Memory B cell (primary cell): ENCODE data around the gene CLEC2B.
A peak's percentile ranks its signal among the peaks of the same experiment; 100 is the strongest.

Experiments used
- ATAC-seq: fragments of 150-1000 bp; cut with Tn5 transposase; 2 replicates; pipeline ENCODE4 v1.10.0; 2021; ENCODE audit warnings: low read depth, mild to moderate bottlenecking, moderate library complexity
- DNase-seq, 2 donors: peaks; one replicate each; pipeline ENCODE4 v3.0.0; 2022; ENCODE audit warnings: low spot score in 2 of 2
- H3K27ac Mint-ChIP-seq: one replicate; pipeline ENCODE4 v1.8.0; 2022; ENCODE audit warnings: mild to moderate bottlenecking, moderate library complexity, mixed read lengths
- H3K27me3 Mint-ChIP-seq: one replicate; pipeline ENCODE4 v1.8.0; 2022; ENCODE audit warnings: mixed read lengths
- H3K36me3 Mint-ChIP-seq: one replicate; pipeline ENCODE4 v1.8.0; 2022; ENCODE audit warnings: mild to moderate bottlenecking, mixed read lengths
- H3K4me1 Mint-ChIP-seq: one replicate; pipeline ENCODE4 v1.8.0; 2022; ENCODE audit warnings: mixed read lengths
- H3K4me3 Mint-ChIP-seq: one replicate; pipeline ENCODE4 v1.8.0; 2022; ENCODE audit warnings: mild to moderate bottlenecking, moderate library complexity, mixed read lengths
- H3K9me3 Mint-ChIP-seq: one replicate; pipeline ENCODE4 v1.8.0; 2022; ENCODE audit warnings: mixed read lengths

Gene CLEC2B

DNA sequence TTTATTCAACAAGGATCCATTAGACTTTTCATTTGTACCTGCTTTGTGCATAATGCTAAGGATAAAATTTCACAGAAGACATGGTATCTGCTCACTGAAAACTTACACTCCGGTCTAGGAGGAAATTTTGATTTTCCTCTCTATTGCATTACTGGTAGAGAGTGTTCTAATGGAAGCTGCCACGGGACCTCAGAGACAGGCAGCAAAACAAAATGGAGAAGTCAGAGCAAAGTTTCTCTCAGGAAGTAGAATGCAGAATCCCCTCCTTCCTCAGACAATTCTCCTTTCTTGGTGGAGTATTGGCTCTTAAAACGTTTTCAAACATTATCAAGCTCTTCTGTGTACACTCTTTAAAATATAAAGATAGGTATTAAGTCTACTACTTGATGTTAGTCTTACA is 12.3 kb downstream of the CLEC2B start:
- H3K4me1 Mint-ChIP-seq = no peaks in the 10 kb centered on the region
- H3K36me3 Mint-ChIP-seq = peaks cover 17% of the 10 kb centered on the region
- no peak for DNase-seq
- ATAC-seq = no peak
- H3K4me3 Mint-ChIP-seq = no peak overlapping the region
- H3K9me3 Mint-ChIP-seq = no peaks in the 10 kb centered on the region
- peaks cover 1% of the 10 kb centered on the region for H3K27me3 Mint-ChIP-seq
- H3K27ac Mint-ChIP-seq = no peak overlapping the region

DNA sequence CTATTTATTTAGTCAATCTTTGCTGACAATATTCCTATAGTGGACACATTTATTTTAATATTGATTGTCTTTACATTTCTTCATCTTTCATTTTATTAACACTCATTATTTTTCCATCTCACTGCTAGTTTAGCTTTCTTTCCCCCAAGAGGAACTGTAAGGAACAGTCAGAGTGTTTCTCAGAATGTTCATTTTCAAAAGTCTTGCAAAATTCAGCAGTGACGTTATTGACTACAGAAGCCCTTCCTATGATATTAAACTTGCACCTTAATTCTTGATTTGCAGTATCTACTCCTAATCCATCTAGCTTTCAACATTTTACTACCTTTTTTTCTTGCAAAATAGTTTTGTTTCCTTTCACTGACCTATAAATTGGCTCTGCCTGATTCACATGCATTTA is 13.0 kb downstream of the CLEC2B start:
- DNase-seq (no peak), ATAC-seq (no peak)
- H3K4me1 Mint-ChIP-seq = no peaks in the 10 kb centered on the region
- H3K27me3 Mint-ChIP-seq = peaks cover 1% of the 10 kb centered on the region
- no peak overlapping the region for H3K27ac Mint-ChIP-seq
- no peaks in the 10 kb centered on the region for H3K9me3 Mint-ChIP-seq
- H3K36me3 Mint-ChIP-seq = peaks cover 17% of the 10 kb centered on the region
- H3K4me3 Mint-ChIP-seq = no peak overlapping the region

DNA sequence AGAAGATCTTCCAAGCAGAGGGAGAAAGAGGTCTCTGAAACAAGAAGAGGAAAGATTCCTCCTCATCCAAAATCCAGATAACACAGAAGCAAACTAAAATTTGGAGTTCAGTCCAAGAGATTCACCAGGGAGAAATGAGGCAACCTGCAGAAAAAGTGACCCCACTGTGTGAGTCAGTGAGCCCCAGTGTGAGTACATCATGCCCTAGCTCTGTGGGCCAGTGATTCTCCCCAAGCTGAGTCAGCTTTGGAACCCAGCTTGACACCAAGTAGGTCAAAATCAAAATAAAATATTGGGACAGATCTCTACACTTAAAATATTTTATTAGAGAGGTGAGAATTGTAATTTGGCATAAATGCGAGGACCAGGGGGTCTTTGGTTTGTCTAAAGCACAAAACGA is 17.2 kb downstream of the CLEC2B start:
- Mint-ChIP-seq H3K4me3 (no peak overlapping the region), H3K27ac (no peak overlapping the region), H3K4me1 (no peaks in the 10 kb centered on the region), H3K9me3 (peaks cover 6% of the 10 kb centered on the region), H3K36me3 (peaks cover 27% of the 10 kb centered on the region), H3K27me3 (peaks cover 9% of the 10 kb centered on the region)
- DNase-seq (no peak), ATAC-seq (no peak)

DNA sequence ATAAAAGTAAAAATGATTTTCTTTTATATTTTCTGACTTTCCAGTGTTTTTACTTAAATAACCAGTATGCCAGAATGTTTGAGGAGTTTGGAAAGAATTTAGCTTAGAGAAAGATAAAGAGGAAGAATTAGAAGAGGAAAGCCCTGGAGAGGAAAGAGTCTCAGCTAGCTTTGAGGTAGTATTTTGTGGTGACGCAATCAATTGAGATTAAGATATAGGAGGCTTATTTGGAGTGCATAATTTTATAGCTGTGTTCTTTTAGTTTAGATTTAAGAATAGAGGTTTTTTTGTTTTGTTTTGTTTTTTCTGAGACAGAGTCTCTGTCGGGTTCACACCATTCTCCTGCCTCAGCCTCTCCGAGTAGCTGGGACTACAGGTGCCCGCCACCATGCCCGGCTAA is 18.1 kb downstream of the CLEC2B start:
- H3K4me3 Mint-ChIP-seq = no peak overlapping the region
- H3K4me1 Mint-ChIP-seq = no peaks in the 10 kb centered on the region
- peaks cover 13% of the 10 kb centered on the region for H3K27me3 Mint-ChIP-seq
- H3K9me3 Mint-ChIP-seq = peaks cover 9% of the 10 kb centered on the region
- peaks cover 24% of the 10 kb centered on the region for H3K36me3 Mint-ChIP-seq
- no peak for ATAC-seq
- DNase-seq = no peak
- no peak overlapping the region for H3K27ac Mint-ChIP-seq

DNA sequence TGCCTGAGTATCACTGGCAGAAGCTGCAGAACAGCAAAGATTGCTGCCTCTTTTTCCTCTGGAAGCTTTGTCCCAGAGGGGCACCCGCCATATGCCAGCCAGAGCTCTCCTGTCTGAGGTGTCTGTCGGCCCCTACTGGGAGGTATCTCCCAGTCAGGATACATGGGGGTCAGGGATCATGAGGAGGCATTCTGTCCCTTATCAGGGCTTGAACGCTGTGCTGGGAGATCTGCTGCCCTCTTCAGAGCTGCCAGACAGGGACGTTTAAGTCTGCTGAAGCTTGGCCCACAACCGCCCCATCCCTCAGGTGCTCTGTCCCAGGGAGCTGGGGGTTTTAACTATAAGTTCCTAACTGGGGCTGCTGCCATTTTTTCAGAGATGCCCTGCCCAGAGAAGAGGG is 20.3 kb downstream of the CLEC2B start:
- no peak for DNase-seq
- ATAC-seq = no peak
- Mint-ChIP-seq H3K27me3 (peaks cover 13% of the 10 kb centered on the region), H3K9me3 (peaks cover 9% of the 10 kb centered on the region), H3K4me3 (no peak overlapping the region), H3K4me1 (no peaks in the 10 kb centered on the region), H3K36me3 (peaks cover 22% of the 10 kb centered on the region), H3K27ac (no peak overlapping the region)

DNA sequence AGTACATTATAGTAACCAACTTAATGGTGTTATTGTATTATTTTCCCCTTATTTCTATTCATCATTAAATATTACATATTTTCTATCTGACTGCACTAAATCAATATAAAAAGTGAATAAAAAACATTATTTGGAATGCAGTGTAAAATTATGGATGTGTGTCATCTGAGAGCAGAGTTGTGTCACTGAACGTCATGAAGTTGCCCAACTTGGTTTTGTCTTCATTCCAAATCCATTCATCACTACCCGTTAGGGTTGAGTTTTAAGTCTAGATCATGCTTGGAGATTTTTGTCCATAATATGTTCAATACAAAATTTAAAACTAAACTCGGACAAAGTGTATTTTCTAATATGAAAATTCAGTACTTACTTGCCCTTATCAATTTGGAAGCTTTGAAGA is 25.7 kb downstream of the CLEC2B start:
- no peaks in the 10 kb centered on the region for H3K4me1 Mint-ChIP-seq
- DNase-seq (no peak), ATAC-seq (no peak)
- H3K27me3 Mint-ChIP-seq = peaks cover 10% of the 10 kb centered on the region
- no peak overlapping the region for H3K4me3 Mint-ChIP-seq
- no peak overlapping the region for H3K27ac Mint-ChIP-seq
- H3K9me3 Mint-ChIP-seq = peaks cover 9% of the 10 kb centered on the region
- peaks cover 8% of the 10 kb centered on the region for H3K36me3 Mint-ChIP-seq

DNA sequence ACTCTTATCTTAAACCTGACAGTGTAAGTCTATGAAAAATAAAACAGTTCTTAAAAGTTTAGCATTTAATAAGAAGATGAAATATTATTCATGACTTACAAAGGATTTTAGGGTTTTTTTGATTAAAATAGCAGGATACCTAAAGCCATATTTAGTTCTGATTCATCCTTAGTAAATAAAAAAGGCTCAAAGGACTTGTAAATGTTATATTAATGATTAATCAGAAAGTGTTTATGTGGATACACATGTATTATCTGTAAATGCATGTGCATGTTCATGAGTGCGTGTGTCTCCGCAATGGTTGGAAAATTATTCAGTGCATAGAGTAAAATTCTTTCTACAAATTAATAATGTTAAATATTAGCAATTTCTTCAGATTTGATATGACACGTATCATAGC is 37.4 kb downstream of the CLEC2B start:
- H3K4me3 Mint-ChIP-seq = no peak overlapping the region
- H3K4me1 Mint-ChIP-seq = no peaks in the 10 kb centered on the region
- no peak for ATAC-seq
- no peaks in the 10 kb centered on the region for H3K36me3 Mint-ChIP-seq
- H3K9me3 Mint-ChIP-seq = no peaks in the 10 kb centered on the region
- DNase-seq = no peak
- H3K27ac Mint-ChIP-seq = no peak overlapping the region
- H3K27me3 Mint-ChIP-seq = peaks cover 1% of the 10 kb centered on the region

DNA sequence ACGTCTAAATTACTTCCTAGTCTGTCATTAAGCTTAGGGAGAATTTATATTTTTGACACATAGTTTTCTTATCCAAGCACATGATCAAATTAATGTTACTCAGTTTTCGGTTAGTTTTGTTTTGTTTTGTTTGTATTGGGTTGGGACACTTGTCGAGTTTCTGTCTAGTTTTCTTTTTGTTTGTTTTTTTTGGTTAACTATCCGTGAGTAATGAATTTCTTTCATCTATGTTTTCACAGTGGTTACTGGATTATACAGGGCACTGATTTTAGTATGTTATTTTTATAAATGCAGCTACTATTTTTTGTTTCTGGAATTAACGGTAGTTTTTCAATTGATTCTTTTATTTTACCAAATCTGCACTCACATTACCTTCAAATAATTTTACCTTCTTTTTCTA is 39.2 kb downstream of the CLEC2B start:
- Mint-ChIP-seq H3K4me1 (no peaks in the 10 kb centered on the region), H3K27me3 (peaks cover 5% of the 10 kb centered on the region), H3K27ac (no peak overlapping the region), H3K36me3 (no peaks in the 10 kb centered on the region), H3K4me3 (no peak overlapping the region), H3K9me3 (peaks cover 5% of the 10 kb centered on the region)
- DNase-seq (no peak), ATAC-seq (no peak)

DNA sequence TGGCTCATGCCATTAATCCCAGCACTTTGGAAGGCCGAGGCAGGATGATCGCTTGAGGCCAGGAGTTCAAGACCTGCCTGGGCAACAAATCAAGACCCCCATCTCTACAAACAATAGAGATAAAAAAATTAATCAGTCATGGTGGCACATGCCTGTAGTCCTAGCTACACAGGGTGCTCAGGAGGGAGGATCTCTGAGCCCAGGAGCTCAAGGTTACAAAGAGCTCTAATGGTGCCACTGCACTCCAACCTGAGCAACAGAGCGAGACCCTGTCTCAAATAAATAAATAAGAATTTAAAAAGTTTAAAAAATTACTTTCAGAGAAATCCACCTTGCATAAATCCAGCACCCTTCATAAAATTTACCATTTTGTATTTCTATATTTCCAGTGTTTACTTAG is 39.7 kb downstream of the CLEC2B start:
- H3K27me3 Mint-ChIP-seq = peaks cover 7% of the 10 kb centered on the region
- peaks cover 8% of the 10 kb centered on the region for H3K9me3 Mint-ChIP-seq
- H3K4me3 Mint-ChIP-seq = no peak overlapping the region
- no peak for ATAC-seq
- no peak overlapping the region for H3K27ac Mint-ChIP-seq
- DNase-seq = no peak
- no peaks in the 10 kb centered on the region for H3K4me1 Mint-ChIP-seq
- no peaks in the 10 kb centered on the region for H3K36me3 Mint-ChIP-seq

DNA sequence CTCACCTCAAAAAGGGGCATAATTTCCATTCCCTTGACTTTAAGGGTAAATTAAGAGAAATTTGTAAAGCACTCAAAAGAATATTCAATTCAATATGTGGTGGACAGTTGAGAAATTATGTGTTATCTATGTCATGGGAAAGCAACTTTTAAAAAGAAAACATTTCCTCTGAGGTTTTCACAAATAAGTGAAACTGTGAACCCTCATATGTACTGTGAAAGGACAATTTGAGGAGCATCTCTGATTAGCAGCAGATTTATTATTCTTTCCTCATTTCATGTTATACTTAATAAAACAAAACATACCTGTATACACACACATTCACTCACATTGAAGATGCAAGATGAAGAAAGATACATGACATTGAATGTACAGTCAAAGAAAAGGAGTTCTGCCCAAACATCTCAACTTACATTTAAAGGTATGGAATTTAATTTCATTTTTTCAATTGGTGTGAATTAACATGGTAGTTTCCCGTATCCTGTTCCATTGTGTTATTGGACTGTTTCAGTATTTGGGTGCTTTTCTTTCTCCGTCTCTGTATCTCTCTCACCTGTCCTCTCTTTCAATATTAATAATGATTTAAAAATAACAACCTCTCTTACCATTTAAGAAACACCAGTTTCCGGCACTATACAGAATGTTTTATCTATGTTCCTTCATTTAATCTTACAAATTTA is 41.8 kb downstream of the CLEC2B start, which contains the start of gene KLRF1:
KLRF1 (plus strand) TSS at position 273 of the 680 bp plus-strand sequence; CDS start at position 337, 64 bp downstream.
- no peak for ATAC-seq
- H3K4me1 Mint-ChIP-seq = no peaks in the 10 kb centered on the region
- no peak within 1 kb of the TSS for H3K27ac Mint-ChIP-seq
- peaks cover 11% of the 10 kb centered on the region for H3K27me3 Mint-ChIP-seq
- no peak within 1 kb of the TSS for H3K4me3 Mint-ChIP-seq
- no peaks in the 10 kb centered on the region for H3K36me3 Mint-ChIP-seq
- no peak for DNase-seq
- peaks cover 8% of the 10 kb centered on the region for H3K9me3 Mint-ChIP-seq

DNA sequence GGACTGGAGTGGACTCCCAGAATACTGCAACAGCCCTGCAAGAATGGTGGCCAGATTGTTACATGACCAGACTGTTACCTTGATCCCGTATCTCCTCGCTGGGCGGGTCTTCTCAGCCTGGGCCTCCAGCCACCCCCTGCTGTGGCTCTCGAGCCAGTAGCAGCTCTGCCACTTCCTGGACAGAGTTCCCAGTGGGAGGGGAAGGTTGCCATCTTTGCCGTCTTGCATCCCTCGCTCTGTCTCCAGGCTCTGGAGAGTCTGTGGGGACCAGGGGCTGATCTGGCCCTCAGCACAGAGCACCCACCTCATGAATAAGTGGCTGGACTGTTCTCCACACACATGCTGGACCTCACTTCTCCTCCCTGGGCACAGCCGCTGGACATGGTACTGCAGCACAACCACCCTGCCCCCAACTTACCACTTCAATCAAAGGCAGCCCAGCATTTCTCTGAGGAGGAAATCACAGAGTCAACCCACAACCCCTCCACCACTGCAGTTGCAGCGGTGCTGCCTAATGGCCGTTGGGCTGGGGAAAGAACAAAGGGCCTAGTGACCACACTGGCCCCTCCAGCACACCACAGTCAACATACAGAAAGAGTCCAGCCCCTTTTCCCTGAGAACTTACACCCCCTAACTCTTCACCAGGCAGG is 48.7 kb downstream of the CLEC2B start:
- Mint-ChIP-seq H3K4me1 (peaks cover 3% of the 10 kb centered on the region), H3K27ac (no peak overlapping the region), H3K4me3 (no peak overlapping the region), H3K9me3 (peaks cover 2% of the 10 kb centered on the region), H3K36me3 (no peaks in the 10 kb centered on the region), H3K27me3 (peaks cover 24% of the 10 kb centered on the region)
- no peak for ATAC-seq
- no peak for DNase-seq

DNA sequence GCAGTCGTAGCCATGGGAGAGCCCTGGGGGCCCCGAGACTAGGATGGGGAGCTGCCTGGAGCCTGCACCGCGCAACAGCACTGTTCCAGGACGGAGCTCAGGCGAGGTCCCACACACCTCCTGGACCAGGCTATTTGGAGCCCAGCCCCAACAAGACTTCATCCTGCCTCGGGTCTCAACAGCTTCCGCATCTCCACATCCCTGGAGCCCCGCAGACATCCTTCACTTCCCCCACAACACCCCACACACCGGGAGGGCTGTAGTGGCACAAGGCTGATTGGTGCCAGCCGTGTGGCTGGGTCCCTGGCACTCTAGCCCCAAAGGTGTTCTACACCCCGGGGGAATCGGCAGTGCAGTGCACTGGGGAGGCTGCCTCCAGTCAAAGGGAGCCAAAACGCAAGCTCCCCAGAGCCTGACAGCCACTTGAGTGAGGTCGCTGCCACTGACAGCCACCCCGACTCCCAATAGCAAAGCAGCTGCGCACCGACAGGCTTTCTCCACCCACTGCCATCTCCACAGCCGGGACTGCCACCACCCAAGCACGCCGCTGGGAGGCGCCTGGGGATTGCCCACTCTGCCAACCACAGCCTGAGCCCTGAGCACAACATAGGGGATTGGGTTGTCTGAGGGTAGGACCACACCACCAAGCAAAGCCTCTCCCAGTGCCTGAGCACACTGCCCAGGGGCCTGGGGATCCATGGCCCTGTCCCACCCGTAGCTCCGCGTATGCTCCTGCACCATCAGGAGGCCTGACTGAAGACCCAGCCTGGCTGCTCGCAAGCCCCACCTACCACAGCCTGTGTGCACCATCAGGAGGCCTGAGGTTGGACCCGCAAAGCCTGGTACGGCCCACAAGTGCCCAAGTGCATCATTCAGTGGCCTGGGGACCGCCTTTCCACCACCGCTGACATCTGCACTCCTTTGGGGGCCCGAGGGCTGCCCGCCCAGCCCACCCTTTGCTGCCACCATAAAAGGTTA is 55.0 kb downstream of the CLEC2B start:
- peaks cover 17% of the 10 kb centered on the region for H3K27me3 Mint-ChIP-seq
- H3K27ac Mint-ChIP-seq = no peak overlapping the region
- H3K36me3 Mint-ChIP-seq = no peaks in the 10 kb centered on the region
- no peaks in the 10 kb centered on the region for H3K9me3 Mint-ChIP-seq
- peak; percentile 94 for ATAC-seq
- H3K4me3 Mint-ChIP-seq = peak overlapping the region; percentile 75
- peak; percentile 84 to 91 for DNase-seq
- peaks cover 22% of the 10 kb centered on the region for H3K4me1 Mint-ChIP-seq

DNA sequence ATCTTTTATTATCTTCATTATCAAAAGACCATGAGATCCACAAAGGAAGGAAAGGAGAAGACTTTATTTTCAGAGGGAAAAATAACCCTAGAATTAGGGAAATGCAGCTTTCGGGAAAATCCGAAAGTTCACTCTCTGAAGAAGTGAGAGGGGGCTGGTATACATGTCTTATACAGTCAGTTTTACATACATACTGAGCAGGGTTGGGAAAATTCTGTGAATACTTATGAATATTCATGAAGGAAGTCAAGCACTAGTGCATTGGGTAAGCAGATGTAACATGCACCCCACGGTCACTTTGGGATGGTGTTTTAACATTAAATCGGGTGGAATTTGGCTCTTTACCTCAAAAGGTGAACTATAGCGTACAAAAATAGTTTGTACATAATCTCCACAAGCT is 57.5 kb downstream of the CLEC2B start:
- DNase-seq (no peak), ATAC-seq (no peak)
- Mint-ChIP-seq H3K27me3 (peaks cover 12% of the 10 kb centered on the region), H3K4me3 (no peak overlapping the region), H3K9me3 (no peaks in the 10 kb centered on the region), H3K36me3 (no peaks in the 10 kb centered on the region), H3K27ac (no peak overlapping the region), H3K4me1 (peaks cover 19% of the 10 kb centered on the region)

DNA sequence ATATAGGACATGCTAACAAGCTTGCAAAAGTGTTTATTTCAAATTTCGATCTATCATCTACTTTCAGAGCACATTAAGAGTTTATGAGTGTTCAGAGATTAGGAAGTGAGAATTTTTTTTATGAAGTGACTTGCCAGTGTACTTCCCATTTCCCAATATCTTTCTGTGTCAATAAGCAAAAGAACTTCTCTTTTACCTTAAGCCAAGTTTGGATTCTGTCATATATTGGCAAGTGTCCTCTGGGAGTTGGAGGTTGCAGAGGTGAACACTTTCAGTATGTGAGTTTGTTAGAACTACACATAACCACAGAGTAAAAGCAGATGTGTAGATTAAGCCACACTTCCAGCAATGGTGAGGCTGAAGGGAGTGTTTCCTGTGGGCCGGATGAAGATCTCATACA is 58.5 kb downstream of the CLEC2B start:
- H3K4me1 Mint-ChIP-seq = peaks cover 19% of the 10 kb centered on the region
- no peak for DNase-seq
- H3K36me3 Mint-ChIP-seq = no peaks in the 10 kb centered on the region
- H3K27me3 Mint-ChIP-seq = peaks cover 12% of the 10 kb centered on the region
- H3K27ac Mint-ChIP-seq = no peak overlapping the region
- ATAC-seq = peak; percentile 7
- H3K9me3 Mint-ChIP-seq = no peaks in the 10 kb centered on the region
- no peak overlapping the region for H3K4me3 Mint-ChIP-seq
